Stimulated activated CD4-positive, alpha-beta T cell treated with anti-CD3 and anti-CD28 coated beads, TNF-alpha, amount 100 ng/mL, for 48 hours (primary cell): ENCODE data around the gene SCAF1.

ENCODE experiments used
- DNase-seq, 3 donors: peaks; one replicate each; pipeline ENCODE4 v3.0.0-alpha.2; 2020; ENCODE audit warnings: low read depth in 3 of 3

SCAF1 gene

DNA sequence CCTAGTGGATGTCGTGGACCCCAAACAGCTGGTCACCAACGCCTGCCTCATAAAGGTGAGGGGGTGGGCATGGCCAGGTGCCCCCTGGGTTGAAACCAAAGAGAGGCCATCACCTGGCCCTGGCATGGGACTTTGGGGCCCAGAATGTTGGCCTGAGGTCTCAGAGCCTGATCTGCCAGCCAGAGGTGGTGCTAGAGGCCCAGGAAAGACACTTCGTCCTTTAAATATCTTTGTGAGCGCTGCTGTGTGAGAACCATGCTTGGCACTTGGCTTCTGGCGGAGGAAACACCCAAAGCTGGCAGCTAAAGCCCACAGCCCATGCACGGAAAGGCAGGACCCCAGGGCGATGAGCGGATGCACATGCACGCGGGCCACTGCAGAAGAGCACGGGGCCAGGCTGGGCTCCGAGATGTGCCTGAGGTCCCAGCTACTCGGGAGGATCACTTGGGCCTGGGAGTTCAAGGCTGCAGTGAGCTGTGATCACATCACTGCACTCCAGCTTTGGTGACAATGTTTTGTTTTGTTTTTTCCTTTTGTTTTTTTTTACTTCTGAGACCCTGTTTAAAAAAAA is 43.1 kb downstream of the SCAF1 start:
- no peak for DNase-seq

DNA sequence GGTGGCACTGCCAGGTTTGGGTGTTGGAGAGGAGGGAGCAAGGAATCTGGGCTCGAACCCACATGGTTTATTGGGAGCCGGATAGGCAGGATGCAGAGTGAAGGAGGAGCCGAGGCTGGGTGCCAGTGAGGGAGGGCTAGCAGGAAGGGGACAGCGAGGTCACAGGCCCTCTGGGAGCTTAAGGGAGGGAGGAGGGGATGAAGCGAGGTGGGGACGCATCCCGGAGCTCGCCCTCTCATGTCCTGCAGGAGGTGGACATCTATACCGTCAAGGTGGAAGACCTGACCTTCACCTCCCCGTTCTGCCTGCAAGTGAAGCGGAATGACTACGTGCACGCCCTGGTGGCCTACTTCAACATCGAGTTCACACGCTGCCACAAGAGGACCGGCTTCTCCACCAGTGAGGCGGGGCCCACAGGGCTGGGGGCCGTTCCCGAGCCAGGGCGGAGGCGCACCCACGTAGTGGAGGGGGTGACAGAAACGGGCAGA is 43.9 kb downstream of the SCAF1 start:
- no peak for DNase-seq

DNA sequence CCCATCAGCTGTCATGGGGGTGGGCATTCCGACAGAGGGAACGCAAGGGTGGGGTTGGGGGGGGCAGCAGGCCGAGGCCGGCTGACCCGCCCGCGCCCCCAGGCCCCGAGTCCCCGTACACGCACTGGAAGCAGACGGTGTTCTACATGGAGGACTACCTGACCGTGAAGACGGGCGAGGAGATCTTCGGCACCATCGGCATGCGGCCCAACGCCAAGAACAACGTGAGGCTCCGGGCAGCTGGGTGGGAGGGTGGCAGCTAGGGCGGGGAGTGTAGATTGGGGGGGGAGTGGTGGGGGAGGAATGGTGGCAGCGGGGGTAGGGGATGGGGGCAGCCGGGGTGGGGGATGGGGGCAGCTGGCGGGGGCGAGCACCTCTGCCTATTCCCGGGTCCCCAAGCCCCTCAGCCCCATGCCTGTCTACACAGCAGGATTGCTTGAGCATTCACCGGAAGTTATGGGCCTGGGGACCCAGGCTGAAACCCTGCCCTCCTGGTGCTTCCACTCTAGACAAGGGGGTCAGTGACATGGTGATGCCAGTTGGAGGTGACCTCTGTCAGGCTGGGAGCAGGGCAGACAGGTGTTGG is 44.6 kb downstream of the SCAF1 start:
- no peak for DNase-seq

DNA sequence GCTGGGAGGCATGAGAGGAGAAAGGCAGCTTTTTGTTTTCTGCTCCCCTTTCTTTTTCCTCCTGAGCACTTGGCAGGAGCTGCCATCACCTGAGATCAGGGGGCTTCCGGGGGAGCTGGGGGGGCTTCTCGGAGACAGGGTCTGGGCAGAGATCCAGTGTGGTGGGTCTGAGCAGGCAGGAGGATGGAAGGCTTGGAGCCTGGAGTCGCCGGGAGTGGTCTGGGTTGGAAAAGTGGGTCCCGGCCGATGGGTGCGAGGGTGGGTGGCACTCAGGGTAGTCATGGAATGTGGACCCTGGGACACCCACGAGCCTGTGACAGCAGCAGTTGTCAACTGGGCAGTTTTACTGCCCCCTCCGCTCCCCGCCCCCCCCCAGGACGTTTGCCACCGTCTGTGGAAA is 45.1 kb downstream of the SCAF1 start:
- no peak for DNase-seq

DNA sequence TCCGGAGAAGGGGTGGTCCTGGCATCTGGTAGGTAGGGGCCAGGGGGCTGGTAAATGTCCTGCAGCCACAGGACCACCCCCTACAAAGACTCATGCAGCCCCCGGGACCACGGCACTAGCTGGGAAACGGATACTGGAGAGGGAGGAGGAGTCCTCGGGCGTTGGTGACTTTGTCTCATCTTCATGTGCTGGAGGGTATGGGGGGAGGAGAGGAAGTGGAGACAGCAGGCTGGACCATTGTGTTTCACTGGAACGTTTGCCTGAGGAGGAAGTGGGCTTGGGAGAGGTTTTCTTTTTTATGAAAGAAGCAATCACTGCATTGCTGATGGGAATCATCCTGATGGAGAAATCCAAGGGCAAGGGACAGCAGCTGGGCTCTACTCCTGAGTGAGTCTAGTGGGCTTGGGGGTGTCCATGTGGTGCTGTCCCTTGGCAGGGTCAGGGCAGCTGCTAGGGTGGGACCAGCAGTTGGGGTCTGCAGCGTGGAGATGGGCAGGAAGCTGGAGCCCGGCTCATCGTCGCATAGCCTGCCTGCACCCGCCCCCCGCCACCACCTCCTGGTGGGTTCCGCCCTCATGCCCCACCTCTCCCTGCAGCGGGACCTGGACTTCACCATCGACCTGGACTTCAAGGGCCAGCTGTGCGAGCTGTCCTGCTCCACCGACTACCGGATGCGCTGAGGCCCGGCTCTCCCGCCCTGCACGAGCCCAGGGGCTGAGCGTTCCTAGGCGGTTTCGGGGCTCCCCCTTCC is 45.7 kb downstream of the SCAF1 start:
- DNase-seq: no peak

DNA sequence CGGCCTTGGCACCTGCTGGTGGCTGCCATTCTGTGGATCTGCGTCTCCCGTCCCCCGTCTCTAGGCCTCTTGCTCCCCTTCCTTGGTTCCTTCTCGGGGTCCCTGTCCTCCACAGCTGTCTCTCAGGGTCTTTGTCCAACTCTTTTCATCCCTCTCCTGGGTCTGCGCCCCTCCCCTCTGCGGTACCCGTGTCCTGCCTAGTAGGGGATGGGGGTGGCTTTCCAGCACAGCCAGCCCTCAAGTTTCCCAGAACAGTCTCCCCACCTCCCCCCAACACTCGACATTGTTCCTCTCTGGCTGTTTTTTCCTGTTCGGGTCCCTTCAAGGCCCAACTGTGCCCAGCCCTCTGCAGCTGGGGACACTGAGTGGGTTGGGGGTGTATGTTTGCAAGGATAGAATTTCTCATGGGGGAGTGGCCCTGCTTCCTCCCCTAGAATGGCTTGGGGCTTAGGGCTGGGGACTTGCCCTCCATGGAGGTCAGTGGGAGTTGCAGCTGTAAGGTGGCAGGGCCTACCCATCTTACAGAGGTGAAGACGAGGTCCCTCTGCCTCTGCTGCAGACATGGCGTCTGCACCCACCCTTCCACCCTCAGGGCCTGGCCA is 46.6 kb downstream of the SCAF1 start:
- DNase-seq: no peak

DNA sequence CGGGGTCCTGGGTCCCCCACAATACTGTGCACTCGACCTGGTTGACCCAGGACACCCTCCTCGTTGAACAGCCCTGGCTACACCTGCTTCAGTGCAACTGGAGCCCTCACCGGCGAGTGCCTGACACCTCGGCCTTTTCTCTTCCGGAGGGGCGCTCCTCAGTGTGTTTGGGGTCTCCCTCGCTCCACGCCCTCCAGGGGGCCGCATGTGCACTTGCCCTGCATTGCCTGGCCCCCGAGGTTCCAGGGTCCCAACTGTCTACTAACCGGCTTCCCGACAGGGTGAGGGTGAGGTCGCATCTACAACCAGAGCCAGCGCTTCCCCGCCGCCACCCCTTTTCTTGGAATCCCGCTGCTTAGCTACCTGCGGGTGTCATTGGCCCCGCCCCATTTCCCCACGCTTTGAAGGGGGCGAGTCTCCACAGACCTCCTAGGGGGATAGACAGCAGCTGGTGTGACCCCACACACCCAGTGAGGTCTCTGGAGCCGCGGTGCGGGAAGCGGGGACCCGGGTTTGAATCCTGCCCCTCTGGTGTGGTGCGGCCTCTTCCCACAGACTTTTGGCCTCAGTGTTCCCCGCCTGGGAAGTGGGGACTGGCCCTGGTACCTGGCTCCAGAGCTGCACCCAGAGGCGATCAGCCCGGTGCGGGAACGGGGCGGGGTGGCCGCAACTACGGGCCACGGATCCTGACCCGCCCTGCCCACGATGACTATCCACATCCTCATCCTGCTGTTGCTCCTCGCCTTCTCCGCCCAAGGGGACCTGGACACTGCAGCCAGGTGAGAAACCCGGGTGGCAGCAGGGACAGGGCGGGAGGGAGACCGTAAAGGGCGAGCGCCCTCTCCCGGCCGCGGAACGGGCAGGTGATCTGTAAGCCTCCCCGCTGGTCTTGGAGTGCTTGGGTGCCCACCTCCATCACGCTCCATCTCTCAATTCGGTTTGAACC is 47.4 kb downstream of the SCAF1 start, which contains the start of gene ADM5:
ADM5 (plus strand) TSS at position 462 of the 946 bp plus-strand sequence; CDS start at position 706, 244 bp downstream.
- DNase-seq: no peak

DNA sequence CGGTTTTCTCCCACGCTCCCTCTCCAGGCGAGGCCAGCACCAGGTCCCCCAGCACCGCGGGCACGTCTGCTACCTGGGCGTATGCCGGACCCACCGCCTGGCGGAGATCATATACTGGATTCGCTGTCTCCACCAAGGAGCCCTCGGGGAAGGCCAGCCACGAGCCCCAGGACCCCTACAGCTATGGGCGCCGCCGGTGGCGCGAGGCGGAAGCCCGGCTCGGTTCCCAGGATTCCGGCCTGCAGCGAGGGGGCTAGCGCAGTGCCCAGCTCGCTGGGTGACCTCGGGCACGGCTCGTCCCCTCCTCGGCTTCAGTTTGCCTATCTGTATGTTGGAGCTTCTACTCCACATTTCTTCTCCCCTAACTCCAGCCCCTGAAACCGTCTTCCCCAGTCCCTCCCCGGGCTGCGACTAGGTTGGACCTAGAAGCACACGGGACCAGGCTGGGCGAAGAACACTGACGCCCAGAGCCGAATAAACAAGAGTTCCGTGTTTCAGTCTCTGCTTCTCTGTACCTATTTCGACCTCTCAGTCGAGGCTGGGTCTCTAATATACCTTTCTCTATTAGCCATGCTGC is 48.2 kb downstream of the SCAF1 start:
- no peak for DNase-seq

DNA sequence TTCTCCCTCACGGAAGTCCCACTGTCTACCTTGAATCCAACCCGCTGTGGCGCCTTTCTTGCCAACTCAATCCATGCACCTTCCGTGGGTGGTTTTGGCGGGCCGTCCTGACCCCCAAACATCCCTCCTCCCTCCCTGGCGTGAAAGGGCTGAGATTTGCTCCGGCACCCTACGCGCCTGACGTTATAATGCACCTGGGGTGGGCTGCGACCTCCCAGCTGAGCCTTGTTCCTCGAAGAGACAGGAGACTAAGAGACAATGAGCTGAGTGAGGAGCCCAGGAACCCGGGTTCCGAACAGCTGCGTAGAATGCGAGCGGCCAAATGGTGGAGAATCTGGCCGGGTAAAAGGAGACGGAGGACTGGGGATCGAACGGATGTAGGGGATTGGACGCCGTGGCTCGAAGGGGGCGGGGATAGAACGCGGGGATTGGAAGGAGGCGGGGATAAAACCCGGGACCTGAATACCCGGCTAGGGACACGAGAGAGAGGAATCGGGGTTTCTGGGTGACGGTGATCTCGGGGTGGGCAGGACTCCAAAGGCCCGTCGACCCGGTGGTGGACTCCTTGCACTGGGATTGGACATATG is 48.7 kb downstream of the SCAF1 start, which contains the start of gene CPT1C:
CPT1C (plus strand) TSS at position 461 of the 587 bp plus-strand sequence. CDS start 1,137 bp downstream, outside the sequence.
- peak in 2 of 3 donors; percentile 50 to 57 for DNase-seq

DNA sequence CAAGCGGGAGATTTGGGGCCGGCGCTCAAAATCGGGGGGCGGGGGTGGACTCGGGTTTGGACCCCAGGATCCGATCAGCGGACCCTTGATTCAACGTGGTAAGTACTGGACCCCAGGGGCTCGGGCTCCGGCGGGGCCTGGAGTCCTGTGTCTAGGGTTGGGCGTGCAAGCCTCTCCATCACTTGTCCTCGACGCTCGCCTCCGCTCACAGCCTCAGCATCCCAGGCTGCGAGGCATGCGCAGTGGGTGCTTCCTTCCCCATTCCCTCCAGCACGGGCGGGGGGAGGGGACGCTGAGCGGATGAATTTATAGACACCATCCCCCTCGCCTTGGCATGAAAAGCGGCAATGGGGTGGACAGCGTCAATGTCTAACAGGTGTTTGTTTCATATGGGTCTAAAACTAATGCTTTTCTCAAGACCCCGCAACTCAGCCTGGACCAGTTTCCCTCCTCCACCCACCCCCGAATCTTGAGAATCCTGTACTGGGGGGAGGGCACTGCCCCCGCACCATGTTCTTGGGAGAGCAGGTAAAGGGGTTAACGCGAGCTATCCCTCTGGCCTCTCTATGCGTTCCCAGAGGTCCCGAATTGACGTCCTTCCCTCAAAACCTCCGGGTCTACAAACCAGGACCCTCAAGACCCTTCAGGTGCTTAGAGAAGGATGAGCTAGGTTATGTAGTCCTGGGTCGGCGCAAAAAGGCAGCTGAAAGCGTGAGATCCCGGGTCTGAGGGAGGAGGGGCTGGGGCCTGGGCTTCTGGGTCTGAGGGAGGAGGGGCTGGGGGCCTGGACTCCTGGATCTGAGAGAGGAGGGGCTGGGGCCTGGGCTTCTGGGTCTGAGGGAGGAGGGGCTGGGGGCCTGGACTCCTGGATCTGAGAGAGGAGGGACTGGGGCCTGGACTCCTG is 49.5 kb downstream of the SCAF1 start:
- DNase-seq: no peak

DNA sequence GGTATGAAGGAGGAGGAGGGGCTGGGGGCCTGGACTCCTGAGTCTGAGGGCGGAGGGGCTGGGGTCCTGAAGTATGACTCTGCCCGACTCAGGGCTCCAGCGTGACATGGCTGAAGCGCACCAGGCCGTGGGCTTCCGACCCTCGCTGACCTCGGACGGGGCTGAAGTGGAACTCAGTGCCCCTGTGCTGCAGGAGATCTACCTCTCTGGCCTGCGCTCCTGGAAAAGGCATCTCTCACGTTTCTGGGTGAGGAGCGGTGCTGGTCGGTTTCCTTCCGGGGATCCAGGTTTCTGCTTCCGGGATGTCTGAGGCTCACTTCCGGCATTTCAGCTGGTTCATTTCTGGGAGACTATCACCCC is 50.1 kb downstream of the SCAF1 start:
- no peak for DNase-seq

DNA sequence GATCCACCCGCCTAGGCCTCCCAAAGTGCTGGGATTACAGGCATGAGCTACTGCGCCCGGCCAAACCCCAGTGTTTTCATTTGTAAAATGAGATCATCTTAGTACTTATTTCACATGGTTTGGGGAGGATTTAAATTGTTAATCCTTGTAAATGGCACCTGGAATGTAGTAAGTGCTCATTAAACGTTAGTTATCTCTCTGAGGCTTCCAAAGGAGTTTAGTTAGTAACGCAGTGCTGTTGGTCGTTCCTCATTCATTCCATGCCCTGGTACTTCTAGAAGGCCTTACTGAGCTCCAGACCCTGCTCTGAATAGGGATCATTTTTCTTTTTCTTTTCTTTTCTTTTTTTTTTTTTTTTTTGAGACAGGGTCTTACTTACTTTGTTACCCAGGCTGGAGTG is 54.1 kb downstream of the SCAF1 start:
- DNase-seq: no peak

DNA sequence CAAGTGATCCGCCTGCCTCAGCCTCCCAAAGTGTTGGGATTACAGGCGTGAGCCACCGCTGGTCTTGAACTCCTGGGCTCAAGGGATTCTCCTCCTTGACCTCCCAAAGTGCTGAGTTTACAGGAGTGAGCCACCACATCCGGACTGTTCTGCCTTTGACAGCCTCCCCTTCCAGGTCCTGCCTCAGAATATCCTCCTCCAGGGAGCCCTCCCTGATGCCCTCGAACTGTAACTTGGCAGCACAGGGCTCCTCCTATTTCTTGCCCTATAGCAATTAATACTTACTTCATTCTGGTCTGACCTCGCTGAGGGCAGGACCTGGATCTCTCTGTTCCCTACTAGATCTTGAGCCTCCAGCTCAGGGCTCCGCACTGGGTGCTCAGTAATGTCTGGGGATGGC is 54.9 kb downstream of the SCAF1 start:
- DNase-seq: no peak

DNA sequence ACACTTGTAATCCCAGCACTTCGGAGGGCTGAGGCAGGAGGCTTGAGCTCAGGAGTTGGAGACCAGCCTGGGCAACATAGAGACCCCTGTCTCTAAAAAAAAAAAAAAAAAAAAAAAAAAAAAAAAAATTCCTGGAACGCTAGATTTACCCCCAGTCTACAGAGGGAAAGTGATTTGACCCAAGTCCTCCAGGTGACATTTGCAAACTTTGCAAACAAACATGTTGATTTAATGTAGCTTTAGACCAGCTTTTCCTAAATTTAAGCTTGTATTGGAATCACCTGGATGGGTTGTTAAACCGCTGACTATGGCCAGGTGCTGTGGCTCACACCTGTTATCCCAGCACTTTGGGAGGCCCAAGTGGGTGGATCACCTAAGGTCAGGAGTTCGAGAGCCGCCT is 57.4 kb downstream of the SCAF1 start:
- no peak for DNase-seq

DNA sequence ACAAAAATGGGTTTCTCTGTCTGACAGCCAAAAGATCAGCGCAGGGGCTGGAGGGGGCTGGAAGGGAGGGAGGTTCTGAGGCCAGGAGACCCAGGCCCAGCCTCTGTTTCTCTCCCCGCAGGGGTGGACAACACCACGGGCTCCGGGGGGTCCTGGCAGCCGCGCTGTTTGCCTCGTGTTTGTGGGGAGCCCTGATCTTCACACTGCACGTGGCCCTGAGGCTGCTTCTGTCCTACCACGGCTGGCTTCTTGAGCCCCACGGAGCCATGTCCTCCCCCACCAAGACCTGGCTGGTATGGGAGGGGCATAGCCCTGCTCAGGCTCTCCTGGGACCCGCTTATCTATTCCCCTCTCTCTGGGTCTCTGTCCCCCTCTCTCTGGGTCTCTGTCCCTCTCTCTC is 58.6 kb downstream of the SCAF1 start:
- no peak for DNase-seq

DNA sequence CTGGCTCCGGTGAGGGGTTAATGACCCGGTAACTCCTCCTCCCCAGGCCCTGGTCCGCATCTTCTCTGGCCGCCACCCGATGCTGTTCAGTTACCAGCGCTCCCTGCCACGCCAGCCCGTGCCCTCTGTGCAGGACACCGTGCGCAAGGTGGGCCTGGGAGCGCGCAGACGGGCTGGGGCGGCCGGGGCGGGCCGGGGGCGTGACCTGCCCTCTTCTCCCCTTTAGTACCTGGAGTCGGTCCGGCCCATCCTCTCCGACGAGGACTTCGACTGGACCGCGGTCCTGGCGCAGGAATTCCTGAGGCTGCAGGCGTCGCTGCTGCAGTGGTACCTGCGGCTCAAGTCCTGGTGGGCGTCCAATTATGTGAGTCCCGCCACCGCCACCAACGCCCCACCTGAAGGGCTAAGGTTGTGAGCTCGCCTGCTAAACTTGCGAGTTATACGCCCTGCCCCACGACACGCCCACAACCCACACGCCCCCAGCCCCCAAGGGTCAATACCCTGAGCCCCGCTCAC is 59.3 kb downstream of the SCAF1 start:
- no peak for DNase-seq

DNA sequence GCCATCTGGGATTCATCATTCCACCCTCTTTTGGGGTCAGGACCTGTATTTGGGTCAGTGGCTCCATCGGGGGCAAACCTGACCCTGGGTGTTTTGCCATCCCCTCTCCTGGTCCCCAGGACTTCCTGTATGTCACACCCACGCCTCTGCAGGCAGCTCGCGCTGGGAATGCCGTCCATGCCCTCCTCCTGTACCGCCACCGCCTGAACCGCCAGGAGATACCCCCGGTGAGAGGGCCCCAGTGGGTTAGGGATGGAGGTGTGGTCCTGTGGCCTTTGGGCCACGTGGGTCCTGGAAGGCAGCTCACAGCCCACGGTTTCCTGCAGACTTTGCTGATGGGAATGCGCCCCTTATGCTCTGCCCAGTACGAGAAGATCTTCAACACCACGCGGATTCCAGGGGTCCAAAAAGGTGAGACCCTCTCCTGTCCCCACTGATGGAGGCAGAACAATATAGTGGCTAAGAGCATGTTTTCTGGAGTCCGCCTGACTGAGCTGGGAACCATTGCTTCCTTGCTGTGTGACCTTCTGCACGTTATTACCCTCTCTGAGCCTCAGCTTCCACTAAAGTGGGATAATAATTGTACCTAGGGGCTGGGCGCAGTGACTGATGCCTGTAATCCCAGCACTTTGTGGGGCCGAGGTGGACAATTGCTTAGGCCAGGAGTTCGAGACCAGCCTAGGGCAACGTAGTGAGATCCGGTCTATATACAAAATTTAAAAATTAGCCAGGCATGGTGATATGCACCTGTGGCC is 63.1 kb downstream of the SCAF1 start:
- no peak for DNase-seq

DNA sequence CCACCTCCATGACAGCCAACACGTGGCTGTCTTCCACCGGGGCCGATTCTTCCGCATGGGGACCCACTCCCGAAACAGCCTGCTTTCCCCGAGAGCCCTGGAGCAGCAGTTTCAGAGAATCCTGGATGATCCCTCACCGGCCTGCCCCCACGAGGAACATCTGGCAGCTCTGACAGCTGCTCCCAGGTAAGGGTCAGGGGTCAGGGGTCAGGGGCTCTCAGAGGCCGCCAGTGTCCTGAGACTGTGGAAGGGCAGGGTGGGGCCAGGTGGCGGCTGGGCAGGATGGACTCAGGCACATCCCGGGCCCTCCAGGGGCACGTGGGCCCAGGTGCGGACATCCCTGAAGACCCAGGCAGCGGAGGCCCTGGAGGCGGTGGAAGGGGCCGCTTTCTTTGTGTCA is 63.9 kb downstream of the SCAF1 start:
- DNase-seq: no peak
